GM13977 (cell line): ENCODE results near the gene ANLN.
"Not testable (repeated sequence)": the region's sequence is repeated elsewhere in the genome, so short reads cannot be mapped to it uniquely, and the experiment has no call there.

ENCODE experiments used
- DNase-seq: peaks from one replicate; pipeline ENCODE4 v3.0.0; 2012; ENCODE audit warnings: low spot score
- CTCF ChIP-seq: IDR thresholded peaks from 2 replicates; pipeline ENCODE4 v1.5.1; 2012; ENCODE audit warnings: mild to moderate bottlenecking, control low read depth; ENCODE audit not compliant: insufficient read depth; ENCODE audit errors: extremely low read depth, missing control alignments
- in situ Hi-C: fragments of 300-500 bp; cut with MboI; formaldehyde crosslinking; loops from one replicate; pipeline ENCODE4 v1.12.0; 2022; ENCODE audit warnings: low sequenced_read_pairs, low pct_unique_long_range_greater_than_20kb, mixed read lengths, inconsistent platforms; ENCODE audit not compliant: unreplicated experiment

Gene ANLN

GRCh38 chr7:36372156-36372555 lies 17.5 kb upstream of the ANLN start:
- in situ Hi-C loops: no loop called here
- no peak for DNase-seq
- no peak for TF ChIP-seq CTCF

- in situ Hi-C loops, DNase-seq: not testable (repeated sequence)
Measured at GRCh38 chr7:36378555-36378954, 11.1 kb upstream of the ANLN start.

- no peak for DNase-seq
- in situ Hi-C loops: no loop called here
- TF ChIP-seq CTCF: no peak
Measured at GRCh38 chr7:36379831-36380504, 9.7 kb upstream of the ANLN start.

GRCh38 chr7:36381056-36381455 lies 8.6 kb upstream of the ANLN start:
- DNase-seq: no peak
- TF ChIP-seq CTCF: no peak
- in situ Hi-C loops: no loop called here

- DNase-seq, in situ Hi-C loops: not testable (repeated sequence)
Measured at GRCh38 chr7:36383284-36383683, 6.4 kb upstream of the ANLN start.

GRCh38 chr7:36385646-36386045 lies 4.0 kb upstream of the ANLN start:
- DNase-seq, in situ Hi-C loops: not testable (repeated sequence)

- no peak for DNase-seq
- TF ChIP-seq CTCF: no peak
- in situ Hi-C loops: no loop called here
Measured at GRCh38 chr7:36387435-36388231, 2.0 kb upstream of the ANLN start.

GRCh38 chr7:36388423-36388822 lies 1.2 kb upstream of the ANLN start:
- no peak for TF ChIP-seq CTCF
- in situ Hi-C loops: no loop called here
- no peak for DNase-seq
